NCI-H1048 (cell line): ENCODE measurements around the gene TSFM.

Source experiments
- DNase-seq: peaks from one replicate; lab custom pipeline; 2025; lab: John Stamatoyannopoulos, UW

TSFM gene

DNA sequence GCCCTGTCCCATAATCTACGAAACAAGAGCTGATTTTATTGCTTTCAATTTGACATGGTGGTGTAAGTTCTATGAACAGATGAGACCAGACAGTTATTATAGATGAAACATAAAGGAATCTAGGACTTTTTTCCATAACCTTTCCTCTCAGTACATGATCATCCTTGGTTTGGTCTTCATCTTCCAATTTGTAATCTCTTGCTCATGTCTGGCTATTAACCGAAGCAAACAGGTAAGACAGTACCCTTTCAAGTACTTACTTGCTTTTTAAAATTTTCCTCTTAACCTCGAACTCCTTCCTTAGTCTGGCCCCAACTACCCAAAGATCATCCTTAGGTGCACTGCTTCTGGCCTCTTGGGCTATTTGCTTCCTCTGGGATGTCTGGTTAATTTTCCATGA, 36.6 kb upstream of the TSFM start:
- no peak for DNase-seq

DNA sequence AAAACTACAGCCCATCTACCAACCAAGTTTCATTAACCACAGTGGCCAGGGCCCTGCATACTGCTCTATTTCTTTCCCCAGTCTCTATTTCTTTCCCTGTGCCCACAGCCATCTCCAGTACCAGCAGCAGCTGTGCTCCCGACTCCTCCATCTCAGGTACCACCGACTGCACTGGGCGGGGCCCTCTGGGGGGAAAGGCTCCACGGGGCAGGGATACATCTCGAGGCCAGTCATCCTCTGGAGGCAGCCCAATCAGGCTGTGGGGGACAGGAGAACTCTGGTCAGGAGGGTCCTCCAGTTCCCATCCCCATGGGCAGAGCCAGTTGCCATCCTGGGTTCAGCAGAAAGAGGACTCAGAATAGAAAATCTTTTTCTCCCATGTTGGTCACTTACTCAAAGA, 33.5 kb upstream of the TSFM start:
- no peak for DNase-seq

DNA sequence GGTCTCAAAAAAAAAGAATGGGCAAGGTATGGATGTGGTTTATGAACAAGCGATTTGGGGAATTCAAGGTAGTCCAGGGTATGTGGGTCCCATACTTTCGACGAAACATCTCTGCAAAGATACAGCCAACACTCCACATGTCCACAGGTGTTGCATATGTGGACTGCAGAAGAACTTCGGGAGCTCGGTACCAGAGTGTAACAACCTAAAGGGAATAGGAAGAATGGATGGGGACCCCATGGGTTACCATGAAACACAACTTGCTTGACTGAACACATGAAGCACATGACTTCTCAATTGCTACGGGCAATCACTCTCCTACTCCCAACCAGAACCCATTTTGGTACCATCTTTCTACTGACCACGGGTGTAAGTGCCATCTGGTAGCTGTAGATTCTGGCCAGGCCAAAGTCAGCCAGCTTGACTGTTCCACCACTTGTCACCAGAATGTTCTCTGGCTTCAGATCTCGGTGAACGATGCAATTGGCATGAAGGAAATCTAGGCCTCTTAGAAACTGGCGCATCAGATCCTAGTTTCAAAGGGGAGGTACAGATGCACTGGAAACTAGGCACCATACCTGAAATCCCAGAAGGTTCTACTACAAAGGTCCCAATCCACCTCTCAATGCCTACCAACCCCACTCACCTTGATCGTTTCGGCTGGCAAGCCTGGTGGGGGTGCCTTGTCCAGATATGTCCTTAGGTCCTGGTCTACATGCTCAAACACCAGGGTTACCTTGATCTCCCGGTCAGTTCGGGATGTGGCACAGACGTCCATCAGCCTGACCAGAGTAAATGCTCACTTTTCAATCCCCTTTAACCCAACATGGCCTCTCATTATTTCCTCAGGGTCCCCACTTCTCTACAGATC, 31.8 kb upstream of the TSFM start:
- DNase-seq = no peak

DNA sequence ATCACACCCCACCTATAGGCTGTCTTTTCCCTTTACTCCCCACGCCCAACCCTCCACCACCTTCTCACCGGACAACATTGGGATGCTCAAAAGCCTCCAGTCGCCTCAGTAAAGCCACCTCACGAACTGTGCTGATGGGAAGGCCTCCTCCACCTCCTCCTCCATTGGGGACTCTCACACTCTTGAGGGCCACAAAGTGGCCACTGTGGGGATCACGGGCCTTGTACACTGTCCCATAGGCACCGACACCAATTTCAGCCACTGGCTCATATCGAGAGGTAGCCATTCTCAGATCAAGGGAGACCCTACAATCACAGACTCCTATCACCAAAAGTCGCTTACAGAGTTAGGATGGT, 31.2 kb upstream of the TSFM start:
- DNase-seq = no peak

DNA sequence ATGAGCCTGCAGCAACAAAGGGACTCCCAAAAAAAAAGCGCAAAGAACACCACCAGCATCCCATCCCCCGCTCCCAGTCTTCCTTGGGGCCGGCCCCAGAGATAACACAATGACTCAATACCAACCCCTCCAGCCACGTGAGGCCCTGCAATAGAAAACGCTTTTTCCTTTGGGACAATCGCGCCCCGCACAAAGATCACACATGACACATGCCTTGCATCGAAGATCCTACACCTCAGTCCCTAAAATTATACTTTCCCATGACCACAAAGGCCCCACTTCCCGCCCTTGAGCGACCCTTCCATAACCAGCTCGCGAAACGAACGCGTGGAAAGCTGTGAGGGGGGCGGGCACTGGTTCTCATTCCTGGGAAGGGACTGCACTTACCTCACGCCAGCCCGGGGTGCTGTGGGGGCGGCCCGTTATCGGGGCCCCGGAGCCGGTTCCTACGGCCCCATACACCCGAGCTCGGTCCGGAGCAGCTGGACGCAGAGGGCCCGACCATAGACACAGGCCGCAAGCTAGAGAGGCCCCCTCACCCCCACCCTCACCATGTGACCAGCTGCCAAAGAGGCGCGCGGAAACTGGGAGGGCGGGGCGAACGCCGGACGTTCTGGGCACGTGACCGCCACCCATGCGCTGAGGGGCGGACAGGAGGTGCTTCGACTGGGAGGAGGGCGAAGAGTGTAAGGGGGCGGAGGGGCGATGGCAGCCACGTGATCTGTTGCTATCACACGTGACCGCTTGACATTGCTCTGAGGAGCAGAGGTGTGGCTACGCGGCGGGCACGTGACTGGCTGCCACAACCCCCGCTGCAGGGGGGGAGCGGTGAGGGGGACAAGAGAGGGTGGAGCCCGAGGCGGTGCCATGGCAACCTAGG, 30.6 kb upstream of the TSFM start, which contains the start of gene CDK4:
TSS of gene CDK4 (minus strand) at position 523 of the 880 bp plus-strand sequence. CDS start 593 bp downstream, outside the sequence.
- peak; percentile 97 for DNase-seq

DNA sequence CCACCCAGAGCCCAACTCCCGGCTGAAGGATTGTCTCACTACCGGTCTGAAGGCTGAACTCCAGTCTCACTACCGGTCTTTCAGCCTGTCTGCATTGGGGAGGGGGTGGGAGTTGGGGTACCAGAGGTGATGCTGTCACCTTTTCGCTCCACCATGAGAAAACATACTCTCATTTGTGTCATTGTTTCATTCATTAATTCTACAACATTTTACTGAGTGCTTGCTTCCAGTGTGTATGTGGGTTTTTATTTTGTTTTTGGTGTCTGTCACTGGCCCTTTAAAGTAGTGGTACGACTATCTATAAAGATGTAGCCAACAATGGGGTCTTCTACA, 30.0 kb upstream of the TSFM start:
- DNase-seq = no peak

DNA sequence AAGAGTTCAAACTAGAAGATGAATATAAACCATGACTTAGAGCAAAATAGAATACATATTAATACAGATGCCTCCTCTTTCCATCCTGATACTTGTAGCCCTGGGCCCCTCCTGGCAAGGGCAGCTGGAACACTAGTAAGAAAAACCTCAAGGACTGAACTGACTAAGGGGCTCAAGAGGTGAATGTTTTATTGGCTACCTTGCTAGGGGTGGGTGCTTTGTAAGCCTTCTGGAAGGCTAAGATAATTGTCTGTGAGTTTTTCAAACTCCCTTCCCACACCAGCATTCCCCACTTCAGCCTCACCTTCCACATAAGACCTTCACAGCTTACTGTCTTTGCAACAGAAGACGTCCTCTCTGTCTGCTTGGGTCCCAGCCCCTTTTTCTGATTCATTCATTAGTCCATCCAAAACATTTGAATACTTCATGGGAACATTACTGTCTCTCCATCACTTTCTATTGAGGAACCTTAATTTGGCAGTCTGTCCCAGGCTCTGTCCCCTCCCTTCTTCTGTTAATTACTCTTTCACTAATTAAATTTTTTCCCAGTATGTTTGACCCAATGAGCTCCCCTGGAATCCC, 28.7 kb upstream of the TSFM start:
- DNase-seq = no peak

DNA sequence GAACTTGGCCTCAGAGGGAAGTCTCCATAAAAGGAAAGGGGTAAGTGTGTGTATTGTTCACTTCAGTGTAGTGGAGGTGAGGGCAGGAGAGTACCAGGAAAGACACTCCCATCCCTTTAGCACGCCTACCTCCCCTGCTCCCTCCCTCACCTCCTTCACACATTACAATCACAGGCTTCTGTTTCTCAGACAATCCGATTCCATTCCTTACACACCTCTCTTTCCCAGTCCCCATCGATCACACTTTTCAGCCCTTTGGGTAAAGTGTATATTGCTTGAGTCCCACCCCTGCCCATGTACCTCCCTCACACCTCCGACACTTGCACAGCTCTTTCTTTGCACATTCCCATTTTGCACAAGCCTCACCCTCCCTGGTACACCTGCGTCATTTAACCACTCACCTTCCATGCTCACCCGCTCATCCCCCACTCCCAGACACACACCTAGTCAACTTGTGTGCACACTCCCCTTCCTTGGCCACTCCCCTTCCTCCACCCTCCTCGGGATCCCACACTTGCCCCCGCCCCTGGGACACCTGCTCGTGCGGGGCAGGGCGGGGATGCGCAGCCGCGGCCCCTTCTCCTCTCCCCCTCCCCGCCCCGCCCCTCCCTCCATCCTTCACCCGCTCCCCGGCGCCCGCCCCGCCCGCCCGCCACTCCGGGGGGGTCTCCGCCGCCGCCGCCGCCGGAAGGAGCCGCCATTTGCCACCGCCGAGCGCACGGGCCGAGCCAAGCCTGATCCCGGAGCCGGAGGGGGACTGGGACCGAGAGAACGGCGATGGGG, 28.0 kb upstream of the TSFM start, which contains the start of gene MARCHF9:
TSS of gene MARCHF9 (plus strand) at position 693 of the 783 bp plus-strand sequence. CDS start 426 bp downstream, outside the sequence.
- DNase-seq = peak; percentile 31

DNA sequence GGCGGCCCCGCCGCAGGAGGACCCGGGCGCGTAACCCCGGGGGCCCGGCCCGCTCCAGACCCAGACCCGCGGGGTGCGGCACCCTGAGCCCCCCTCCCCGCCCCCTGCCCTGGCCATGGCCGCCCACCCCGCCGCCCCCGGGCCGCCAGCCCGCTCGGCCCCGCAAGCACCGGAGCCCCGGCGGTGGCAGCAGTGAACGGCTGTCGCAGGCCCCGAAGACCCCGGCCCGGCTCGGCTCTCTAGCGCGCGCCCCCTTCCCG, 27.5 kb upstream of the TSFM start:
- no peak for DNase-seq

DNA sequence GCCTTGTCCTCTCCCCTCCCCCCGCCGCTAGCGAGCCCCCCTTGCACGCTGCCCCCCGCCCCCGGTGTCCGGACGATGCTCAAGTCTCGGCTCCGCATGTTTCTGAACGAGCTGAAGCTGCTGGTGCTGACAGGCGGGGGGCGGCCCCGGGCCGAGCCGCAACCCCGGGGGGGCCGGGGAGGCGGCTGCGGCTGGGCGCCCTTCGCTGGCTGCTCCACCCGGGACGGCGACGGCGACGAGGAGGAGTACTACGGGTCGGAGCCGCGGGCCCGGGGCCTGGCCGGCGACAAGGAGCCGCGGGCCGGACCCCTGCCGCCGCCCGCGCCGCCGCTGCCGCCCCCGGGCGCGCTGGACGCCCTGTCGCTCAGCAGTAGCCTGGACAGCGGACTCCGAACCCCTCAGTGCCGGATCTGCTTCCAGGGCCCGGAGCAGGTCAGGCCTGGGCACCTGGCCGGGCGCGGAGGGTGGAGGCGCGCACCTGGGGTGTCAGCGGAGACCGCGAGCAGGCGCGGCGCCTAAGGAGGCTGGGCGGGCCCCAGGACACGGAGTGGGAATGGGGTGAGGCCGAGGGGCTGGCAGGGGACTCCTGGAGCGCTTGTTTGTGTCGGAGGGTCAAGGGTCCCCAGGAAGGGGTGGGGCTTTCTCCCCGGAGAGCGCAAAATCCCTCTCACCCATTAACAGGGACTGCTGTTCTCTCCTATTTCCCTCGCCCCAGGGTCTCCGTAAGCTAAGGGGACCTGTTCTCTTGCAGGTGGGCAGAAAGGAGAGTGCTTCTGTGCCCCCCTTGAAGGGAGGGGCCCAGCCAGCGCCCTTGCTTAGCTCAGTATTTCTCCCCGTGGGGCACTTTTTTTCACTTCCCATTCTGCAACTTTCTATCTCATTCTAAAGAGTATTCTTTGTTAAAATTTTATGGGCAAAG, 26.9 kb upstream of the TSFM start:
- DNase-seq = no peak

DNA sequence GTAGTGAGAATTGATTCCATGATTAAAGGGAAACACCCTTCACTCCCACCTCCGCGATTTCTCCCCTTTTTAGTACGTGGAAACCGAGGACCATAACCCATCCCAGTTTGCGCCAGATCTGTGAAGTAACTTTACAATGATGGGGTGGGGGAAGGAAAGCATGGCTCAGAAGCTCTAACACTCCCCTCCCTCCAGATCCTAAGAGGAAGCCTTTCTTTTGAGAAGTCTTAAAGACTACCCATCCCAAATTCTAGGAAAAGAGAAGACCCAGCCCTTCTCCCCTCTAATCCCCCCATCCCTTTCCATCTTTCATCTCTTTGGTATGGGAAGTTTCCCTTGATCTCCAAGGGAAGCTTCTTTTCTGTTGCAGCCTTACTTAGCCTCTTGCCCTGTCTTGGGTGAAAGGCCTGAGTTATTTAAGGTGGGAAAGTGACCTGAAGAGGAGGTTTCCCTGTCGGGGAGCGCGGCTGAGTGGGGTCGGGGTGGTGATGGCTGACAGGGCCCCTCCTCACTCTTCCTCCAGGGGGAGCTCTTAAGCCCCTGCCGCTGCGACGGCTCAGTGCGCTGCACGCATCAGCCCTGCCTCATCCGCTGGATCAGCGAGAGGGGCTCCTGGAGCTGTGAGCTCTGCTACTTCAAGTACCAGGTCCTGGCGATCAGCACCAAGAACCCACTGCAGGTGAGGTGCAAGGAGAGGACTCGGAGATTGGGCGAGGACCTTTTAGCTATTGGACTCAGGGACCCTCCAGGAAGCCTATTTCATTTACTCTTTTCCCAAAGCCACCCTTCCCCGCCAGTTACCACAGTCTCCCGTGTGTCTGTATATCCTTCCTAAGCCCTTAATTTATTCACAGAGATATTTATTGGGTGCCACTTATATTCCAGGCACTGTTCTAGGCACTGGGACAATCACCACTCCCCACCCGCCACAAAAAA, 25.9 kb upstream of the TSFM start:
- DNase-seq = peak; percentile 22

DNA sequence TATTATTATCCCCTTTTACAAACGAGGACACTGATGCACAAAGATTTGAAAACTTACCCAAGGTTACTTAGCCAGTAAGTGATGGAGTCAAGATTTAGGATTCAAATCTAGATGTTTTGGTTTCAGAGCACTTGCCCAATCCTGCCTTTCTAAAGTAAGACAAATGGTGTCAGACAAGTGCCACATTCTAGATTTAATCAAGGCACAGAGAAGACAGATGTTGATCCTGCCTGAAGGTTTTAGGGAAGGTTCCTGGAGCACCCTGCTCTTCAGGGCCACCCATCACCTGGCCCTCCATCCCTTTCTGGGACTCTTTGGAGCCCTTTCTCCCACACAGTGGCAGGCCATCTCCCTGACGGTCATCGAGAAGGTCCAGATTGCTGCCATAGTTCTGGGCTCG, 24.8 kb upstream of the TSFM start:
- DNase-seq = no peak

DNA sequence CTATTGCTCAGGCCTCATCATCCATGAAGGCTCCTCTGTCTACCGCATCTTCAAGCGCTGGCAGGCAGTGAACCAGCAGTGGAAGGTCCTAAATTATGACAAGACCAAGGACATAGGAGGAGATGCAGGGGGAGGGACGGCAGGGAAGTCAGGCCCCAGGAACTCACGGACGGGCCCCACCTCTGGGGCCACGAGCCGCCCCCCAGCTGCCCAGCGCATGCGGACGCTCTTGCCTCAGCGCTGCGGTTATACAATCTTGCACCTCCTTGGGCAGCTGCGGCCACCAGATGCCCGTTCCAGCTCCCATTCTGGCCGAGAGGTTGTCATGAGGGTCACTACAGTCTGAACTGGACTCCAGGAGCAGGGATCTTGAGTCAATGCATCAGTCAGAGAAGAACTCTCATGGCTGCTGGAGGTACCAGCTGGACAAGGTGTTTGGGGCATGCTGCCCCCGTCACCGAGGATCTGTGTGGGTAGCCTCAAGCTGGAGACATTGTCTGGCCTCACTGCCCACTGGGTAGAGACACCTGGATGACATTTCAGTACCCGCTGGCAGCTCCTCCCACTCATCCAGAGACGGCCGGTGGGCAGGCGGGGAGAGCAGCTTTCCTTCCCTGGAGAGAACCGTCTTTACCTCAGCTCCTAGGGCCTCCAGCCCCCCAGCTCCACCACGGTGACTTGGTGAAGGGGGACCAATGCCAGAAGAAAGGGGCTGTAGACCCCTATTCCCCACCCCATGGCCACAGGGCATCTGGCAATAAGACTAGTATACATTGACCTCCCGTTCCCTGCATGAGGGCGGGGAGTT, 23.8 kb upstream of the TSFM start:
- DNase-seq = no peak

DNA sequence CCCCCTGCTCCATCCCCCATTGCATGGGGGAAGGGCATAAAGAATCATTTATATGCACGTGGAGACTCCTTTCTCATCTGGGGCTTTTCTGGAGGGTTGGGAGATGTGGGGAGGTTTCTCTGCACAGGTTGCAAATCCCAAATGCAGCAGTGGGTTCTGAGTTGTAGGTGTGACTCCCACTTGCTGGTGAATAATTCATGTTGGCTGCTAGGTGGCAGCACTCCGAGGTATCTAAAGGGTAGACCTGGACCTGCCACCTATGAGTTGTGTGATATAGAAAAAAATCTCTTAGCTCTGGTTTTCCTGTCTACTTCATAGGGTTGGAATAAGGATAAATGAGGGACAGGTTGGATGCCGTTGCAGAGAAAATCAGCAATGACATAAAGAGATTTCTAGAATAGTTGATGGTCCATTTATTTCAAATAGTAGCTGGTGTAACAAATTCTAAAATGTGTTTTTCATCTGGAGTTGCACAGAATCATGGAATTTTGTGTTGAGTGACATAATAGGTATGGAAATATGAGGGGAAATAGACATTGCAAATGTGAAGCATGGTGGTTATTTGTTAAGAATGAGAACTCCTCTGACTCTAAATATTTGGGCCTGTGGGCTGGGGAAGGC, 23.1 kb upstream of the TSFM start:
- no peak for DNase-seq

DNA sequence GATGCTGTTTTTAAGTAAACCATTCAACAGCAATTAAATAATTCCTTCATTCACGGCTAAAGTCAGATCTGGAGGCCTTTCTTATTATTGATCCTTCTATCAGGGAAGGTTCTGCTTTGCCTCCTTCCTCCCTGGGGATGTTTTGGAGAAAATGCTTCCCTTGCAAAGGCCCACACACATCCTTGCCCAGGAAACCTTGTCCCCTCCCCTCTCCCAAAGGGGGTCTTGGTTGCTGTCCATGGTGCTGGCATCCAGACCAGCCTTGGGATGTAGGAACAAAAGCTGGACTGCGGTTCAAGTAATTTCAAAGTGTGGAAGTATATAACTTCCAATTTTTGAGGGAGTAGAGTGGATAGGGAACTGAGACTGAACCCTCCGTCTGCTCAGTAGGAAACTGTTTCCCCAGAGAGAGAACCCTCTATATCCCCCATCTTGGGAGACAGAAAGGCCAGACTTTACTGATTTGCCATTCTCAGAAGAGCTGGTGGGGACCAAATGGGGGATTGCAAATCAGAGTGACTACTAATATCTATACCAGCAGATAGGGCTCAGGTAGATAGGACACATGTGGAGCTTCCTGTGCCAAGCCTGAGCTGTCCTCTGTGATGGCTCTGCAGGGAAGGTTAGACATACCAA, 22.1 kb upstream of the TSFM start:
- DNase-seq = no peak

DNA sequence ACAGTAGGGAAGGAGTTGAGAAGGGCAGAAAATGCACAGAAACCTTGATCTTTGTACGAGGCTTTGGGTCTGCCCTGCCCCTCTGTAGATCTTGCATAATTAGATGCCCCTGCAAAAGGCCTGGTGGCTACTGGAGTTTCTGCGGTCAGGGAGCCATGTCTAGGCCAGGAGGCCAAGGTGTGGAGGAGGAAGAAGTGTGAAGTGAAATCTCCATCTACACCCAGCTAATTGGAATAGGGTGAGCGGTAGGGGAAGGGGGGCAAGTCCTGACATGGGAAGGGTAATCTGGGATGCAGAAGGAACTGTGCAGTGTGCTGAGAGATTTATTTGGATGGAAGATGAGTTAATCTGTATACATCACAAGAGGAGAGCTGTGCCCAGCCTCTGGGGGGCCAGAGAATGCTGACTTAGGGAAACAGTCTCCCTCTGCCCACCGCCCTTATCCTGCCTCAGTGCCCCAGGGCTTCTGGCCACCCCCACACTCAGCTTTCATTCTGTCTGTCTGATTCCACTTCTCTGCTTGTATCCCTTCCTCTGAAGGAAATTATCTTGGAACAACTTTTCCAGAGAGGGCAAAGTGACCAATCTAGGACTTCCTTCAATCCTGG, 21.1 kb upstream of the TSFM start:
- DNase-seq = no peak

DNA sequence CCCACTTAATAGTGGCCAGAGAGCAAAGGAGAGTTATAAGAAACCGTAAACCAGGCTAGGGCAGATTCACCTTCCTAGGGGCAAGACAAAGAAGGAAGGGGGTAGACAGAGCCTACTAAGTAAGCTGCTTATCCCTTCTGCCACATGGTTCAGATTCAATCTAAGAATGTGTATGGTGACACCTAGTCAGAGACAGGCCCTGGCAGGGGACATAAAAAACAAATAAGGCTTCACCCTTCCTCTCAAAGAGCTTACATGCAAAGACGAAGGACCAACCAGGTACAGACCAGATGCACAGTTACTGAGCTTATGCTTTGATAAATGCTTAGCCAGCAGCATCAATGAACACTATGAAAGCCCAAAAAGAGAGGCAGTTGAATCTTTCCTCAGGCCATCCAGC, 20.1 kb upstream of the TSFM start:
- DNase-seq = no peak
